Measurements from ENCODE around the gene TRPM4.
A peak's percentile ranks its signal among the peaks of the same experiment; 100 is the strongest.
"Not testable (repeated sequence)": the region's sequence is repeated elsewhere in the genome, so short reads cannot be mapped to it uniquely, and the experiment has no call there.

TRPM4 gene

GRCh38 chr19:49157445-49158224 is at the start of gene TRPM4:
TSS of gene TRPM4 (plus strand) at chr19:49157792. CDS start at chr19:49157867, 75 bp downstream.
- peak in 1 of 2 experiments; percentile 48 for DNase-seq (ENCODE audit: low read depth in 2 of 2)

GRCh38 chr19:49109051-49109450 is 48.5 kb upstream of the TRPM4 start:
- DNase-seq (ENCODE audit: low read depth in 2 of 2): no peak

DNA sequence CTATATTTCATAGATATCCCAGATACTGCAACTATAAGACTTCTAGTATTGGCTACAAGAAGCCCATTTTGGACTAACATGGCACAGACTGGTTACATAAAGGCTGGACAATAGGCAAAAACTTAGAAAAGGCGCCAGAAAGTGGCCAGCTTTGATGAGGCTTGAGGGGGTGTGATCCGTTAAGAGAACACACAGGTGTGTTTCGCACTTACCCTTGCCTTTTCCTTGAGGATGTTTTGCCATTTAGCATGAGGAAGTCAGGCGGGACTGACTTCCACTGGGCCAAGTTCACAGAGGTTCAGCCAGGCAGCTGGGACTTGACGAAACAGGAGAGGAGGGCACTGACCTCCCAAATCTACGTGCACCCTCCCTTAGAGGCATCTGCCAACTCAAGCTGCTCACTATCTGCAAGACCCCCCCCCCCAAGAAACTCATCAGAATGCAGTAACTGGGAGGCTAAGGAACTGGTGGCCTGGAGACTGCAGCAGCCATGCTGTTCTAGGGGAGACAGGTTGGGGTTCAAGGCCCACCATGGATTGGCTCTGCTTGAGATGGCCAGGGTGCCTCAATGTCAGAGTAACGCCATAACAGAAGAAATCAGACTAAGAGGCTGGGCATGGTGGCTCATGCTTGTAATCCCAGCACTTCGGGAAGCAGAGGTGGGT is 47.9 kb upstream of the TRPM4 start:
- DNase-seq (ENCODE audit: low read depth in 2 of 2): no peak

DNA sequence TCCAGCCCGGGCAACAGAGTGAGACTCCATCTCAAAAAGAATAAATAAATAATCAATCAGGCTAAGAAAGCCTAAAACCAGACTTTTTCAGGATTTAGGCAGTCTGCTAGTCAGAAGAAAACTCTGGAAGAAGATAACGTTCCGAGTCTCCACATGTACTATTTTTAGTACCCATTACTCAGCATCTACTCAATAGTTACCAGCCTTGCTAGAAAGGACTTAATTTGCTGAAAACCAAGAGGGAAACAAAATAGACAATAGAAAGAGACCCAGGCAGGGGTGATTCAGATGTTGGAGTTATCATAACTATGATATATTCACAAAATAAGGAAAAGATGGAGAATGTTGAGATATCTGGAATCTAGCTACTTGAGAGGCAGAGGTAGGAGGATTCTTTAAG is 47.0 kb upstream of the TRPM4 start:
- no peak for DNase-seq (ENCODE audit: low read depth in 2 of 2)

GRCh38 chr19:49111218-49111998 is 46.2 kb upstream of the TRPM4 start:
- DNase-seq (ENCODE audit: low read depth in 2 of 2): no peak

GRCh38 chr19:49113762-49114629 is 43.6 kb upstream of the TRPM4 start, which contains the start of gene LIN7B:
TSS of gene LIN7B (plus strand) at chr19:49114370. CDS start at chr19:49114405, 35 bp downstream.
- DNase-seq (ENCODE audit: low read depth in 2 of 2): peak in 1 of 2 experiments; percentile 13

DNA sequence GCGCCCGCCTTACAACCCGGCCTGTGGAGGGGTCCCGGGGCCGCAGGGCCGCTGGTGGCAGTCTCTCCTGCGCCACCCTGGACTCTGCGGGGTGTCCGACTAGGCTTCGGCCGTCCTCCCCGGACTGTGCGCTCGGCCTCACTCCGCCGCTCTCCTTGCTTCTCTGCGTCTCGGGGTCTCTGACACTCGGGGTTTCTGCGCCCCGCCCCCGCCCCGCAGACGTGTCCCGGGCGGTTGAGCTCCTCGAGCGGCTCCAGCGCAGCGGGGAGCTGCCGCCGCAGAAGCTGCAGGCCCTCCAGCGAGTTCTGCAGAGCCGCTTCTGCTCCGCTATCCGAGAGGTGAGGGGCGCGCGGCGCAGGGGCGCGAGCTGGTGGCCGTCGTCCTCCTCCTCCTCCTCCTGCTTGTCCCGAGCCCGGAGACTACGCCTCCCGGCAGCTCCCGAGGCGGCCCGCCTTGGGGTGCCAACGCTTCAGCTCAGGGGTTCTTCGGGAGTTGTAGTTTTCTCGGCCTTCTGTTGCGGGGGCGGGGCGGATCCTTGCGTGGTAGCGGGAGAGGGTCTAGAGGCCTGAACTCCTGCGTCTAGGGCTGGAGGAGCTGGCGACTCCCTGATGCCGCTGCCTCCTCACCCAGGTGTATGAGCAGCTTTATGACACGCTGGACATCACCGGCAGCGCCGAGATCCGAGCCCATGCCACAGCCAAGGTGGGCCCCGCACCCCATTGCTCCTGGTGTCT is 42.8 kb upstream of the TRPM4 start:
- DNase-seq (ENCODE audit: low read depth in 2 of 2): peak in 1 of 2 experiments; percentile 20

- no peak for DNase-seq (ENCODE audit: low read depth in 2 of 2)
These were observed 41.0 kb upstream of the TRPM4 start for GRCh38 chr19:49116544-49116943.

- DNase-seq (ENCODE audit: low read depth in 2 of 2): no peak
These were observed 39.7 kb upstream of the TRPM4 start for GRCh38 chr19:49117677-49118564.

GRCh38 chr19:49118565-49119410 is 38.8 kb upstream of the TRPM4 start, which contains the start of gene C19orf73:
TSS of gene C19orf73 (minus strand) at chr19:49119143. CDS start at chr19:49119022, 121 bp downstream.
- peak; percentile 81 to 85 for DNase-seq (ENCODE audit: low read depth in 2 of 2)

- DNase-seq (ENCODE audit: low read depth in 2 of 2): no peak
These were observed 37.9 kb upstream of the TRPM4 start, which contains the start of gene PPFIA3 for GRCh38 chr19:49119411-49120324. TSS of gene PPFIA3 (plus strand) at chr19:49119544. CDS start at chr19:49127874, 8,330 bp downstream.

DNA sequence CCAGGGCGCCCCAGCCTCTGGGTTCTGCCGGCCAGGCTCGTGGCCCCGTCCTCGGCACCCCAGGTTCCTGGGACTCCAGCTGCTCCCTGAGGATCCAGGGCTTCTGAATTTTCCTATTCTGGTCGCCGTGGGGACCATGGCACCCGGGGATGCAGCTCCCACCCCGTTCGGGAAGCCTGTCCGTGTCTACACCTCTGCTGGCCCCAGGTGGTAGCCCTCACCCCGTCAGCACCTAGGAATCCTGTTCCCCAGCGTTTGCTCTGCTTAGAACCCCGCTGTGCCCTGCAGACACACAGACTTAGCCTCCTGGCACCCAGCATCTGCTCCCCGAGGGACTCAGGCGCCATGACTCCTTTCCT is 37.3 kb upstream of the TRPM4 start:
- no peak for DNase-seq (ENCODE audit: low read depth in 2 of 2)

DNA sequence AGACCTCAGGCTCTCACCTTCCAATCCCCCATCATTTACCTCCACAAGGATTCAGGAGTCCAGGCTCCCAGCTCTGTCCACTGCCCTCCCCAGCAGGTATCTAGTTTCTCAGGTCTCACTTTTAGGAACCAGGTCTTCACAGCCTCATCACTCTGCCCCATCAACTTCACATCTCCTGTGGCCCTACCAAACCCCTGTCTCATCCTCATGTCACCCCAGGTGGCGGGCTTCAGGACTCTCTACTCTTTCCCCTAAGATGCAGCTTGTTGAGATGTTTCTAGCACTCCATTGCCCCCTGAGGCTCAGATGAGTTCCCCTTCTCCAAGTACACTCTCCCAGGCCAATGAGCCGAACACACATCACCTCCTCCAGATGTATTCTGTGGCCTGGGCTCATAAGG is 36.7 kb upstream of the TRPM4 start:
- no peak for DNase-seq (ENCODE audit: low read depth in 2 of 2)

GRCh38 chr19:49121841-49122240 is 35.8 kb upstream of the TRPM4 start:
- not testable (repeated sequence) for DNase-seq (ENCODE audit: low read depth in 2 of 2)

GRCh38 chr19:49123285-49123684 is 34.3 kb upstream of the TRPM4 start:
- not testable (repeated sequence) for DNase-seq (ENCODE audit: low read depth in 2 of 2)

DNA sequence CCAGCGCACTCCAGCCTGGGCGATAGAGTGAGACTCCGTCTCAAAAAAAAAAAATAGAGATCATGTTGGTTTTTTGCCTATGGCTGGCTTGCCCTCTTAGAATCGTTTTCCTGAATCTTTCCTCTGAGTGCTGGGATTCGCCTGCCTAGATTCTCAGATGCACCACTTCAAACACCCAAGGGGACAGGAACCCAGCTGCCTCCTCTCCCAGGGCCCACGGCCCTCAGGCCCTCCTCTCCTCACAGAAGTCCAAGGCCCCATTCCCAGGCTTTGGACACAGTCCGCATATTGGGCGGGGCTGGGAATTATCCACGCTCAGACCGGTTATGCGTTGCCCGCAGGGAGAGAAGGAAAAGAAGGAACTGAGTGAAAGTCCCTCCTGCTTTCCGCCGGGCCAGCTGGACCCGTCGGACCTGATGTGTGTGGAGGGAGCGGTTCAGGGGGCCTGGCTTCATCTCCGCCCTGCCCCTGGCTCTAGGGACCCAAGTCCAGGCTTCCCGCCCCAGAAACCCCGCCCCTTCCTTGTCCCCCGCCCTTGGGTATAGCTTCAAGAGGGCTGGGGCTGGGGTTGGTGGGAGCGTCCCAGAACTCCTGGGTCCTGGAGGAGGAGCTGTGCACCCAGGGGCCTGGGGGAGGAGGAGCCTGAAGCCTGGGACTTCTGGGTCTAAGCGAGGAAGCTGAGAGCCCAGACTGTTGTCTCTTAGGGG is 32.4 kb upstream of the TRPM4 start:
- DNase-seq (ENCODE audit: low read depth in 2 of 2): no peak

DNA sequence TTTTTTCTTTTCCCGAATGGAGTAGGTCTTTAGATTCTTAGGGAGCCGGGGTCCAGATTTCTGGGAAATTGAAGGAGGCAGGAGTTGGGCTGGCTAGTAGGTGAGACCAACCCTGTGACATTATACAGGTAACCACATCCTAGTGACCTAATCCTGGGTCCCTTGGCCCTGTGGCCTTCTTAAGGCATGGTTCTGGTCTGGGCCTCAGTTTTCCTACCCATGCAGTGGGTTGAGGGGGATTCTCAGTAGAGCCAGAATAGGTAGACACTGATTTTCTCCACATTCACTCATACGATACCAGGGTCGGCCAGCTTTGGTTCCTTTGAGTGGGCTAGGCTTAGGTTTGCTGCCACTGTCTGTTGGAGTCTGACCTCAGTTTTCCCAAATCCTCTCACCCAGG is 31.0 kb upstream of the TRPM4 start:
- no peak for DNase-seq (ENCODE audit: low read depth in 2 of 2)
